SK-N-SH treated with all-trans-retinoic acid at 6 μM for 48 hours (cell line): Measurements from ENCODE around the gene NLE1.

Experiments used
- ATAC-seq: fragments of 200-7000 bp; cut with Tn5 transposase; 3 replicates; pipeline ENCODE4 v1.9.1; 2020; ENCODE audit warnings: mild to moderate bottlenecking, moderate library complexity
- CREB5 ChIP-seq: fragments of 250-450 bp; sonication (Bioruptor Pico); IDR thresholded peaks from 2 replicates; pipeline ENCODE4 v1.5.1; 2020; ENCODE audit warnings: low read depth, mild to moderate bottlenecking, moderate library complexity
- CSDC2 ChIP-seq: fragments of 250-450 bp; sonication (Bioruptor Pico); IDR thresholded peaks from 2 replicates; pipeline ENCODE4 v1.5.0; 2020; ENCODE audit warnings: mild to moderate bottlenecking, moderate library complexity
- CSRNP3 ChIP-seq: fragments of 250-450 bp; sonication (Bioruptor Pico); IDR thresholded peaks from 2 replicates; pipeline ENCODE4 v1.5.1; 2021; ENCODE audit warnings: mild to moderate bottlenecking, moderate library complexity
- ESRRG ChIP-seq: fragments of 250-450 bp; sonication (Bioruptor Pico); IDR thresholded peaks from 2 replicates; pipeline ENCODE4 v1.6.1; 2021; ENCODE audit warnings: mild to moderate bottlenecking
- GLIS3 ChIP-seq: fragments of 250-450 bp; sonication (Bioruptor Pico); IDR thresholded peaks from 2 replicates; pipeline ENCODE4 v1.5.0; 2020; ENCODE audit warnings: mild to moderate bottlenecking, moderate library complexity
- ISL1 ChIP-seq: fragments of 250-450 bp; sonication (Bioruptor Pico); IDR thresholded peaks from 2 replicates; pipeline ENCODE4 v2.1.2; 2022; ENCODE audit warnings: mild to moderate bottlenecking, moderate library complexity
- OSR1 ChIP-seq: fragments of 250-450 bp; sonication (Bioruptor Pico); IDR thresholded peaks from 2 replicates; pipeline ENCODE4 v1.8.0; 2022; ENCODE audit warnings: moderate library complexity, mild to moderate bottlenecking, inconsistent platforms
- PATZ1 ChIP-seq: fragments of 250-450 bp; sonication (Bioruptor Pico); IDR thresholded peaks from 2 replicates; pipeline ENCODE4 v1.8.0; 2020; ENCODE audit warnings: mild to moderate bottlenecking, moderate library complexity, borderline replicate concordance
- POU6F1 ChIP-seq: fragments of 250-450 bp; sonication (Bioruptor Pico); IDR thresholded peaks from 2 replicates; pipeline ENCODE4 v1.8.0; 2021; ENCODE audit warnings: low read depth, mild to moderate bottlenecking, moderate library complexity, borderline replicate concordance
- PPARA ChIP-seq: fragments of 250-450 bp; sonication (Bioruptor Pico); IDR thresholded peaks from 2 replicates; pipeline ENCODE4 v1.5.0; 2020; ENCODE audit warnings: mild to moderate bottlenecking, borderline replicate concordance
- SNAI2 ChIP-seq: fragments of 250-450 bp; sonication (Bioruptor Pico); IDR thresholded peaks from 2 replicates; pipeline ENCODE4 v1.5.0; 2020; ENCODE audit warnings: mild to moderate bottlenecking, moderate library complexity
- TCF4 ChIP-seq: fragments of 250-450 bp; sonication (Bioruptor Pico); IDR thresholded peaks from 2 replicates; pipeline ENCODE4 v1.8.0; 2021; ENCODE audit warnings: mild to moderate bottlenecking, moderate library complexity, borderline replicate concordance
- ZC3H10 ChIP-seq: fragments of 250-450 bp; sonication (Bioruptor Pico); IDR thresholded peaks from 2 replicates; pipeline ENCODE4 v1.5.1; 2021; ENCODE audit warnings: mild to moderate bottlenecking, moderate library complexity
- ZFP3 ChIP-seq: fragments of 250-450 bp; sonication (Bioruptor Pico); IDR thresholded peaks from 2 replicates; pipeline ENCODE4 v1.5.0; 2020; ENCODE audit warnings: mild to moderate bottlenecking, moderate library complexity
- ZFP30 ChIP-seq: fragments of 450-650 bp; formaldehyde crosslinking; IDR thresholded peaks from 2 replicates; pipeline ENCODE4 v1.5.0; 2022; ENCODE audit warnings: mild to moderate bottlenecking, moderate library complexity
- ZNF565 ChIP-seq: fragments of 450-650 bp; formaldehyde crosslinking; conservative IDR thresholded peaks from 2 replicates; pipeline ENCODE4 v1.5.0; 2020; ENCODE audit warnings: low read depth, mild to moderate bottlenecking, moderate library complexity
- ZNF70 ChIP-seq: fragments of 450-650 bp; formaldehyde crosslinking; IDR thresholded peaks from 2 replicates; pipeline ENCODE4 v1.5.0; 2020; ENCODE audit warnings: mild to moderate bottlenecking, moderate library complexity
- ZNF8 ChIP-seq: fragments of 450-650 bp; formaldehyde crosslinking; IDR thresholded peaks from 2 replicates; pipeline ENCODE4 v1.5.0; 2020; ENCODE audit warnings: mild to moderate bottlenecking, moderate library complexity

Gene NLE1

GRCh38 chr17:35083071-35083470 lies 59.0 kb downstream of the NLE1 start:
- peak; percentile 8; the same call in 2 of the 3 replicates for ATAC-seq
- no peak for TF ChIP-seq ZC3H10 (CRISPR knock-in tag)
- TF ChIP-seq GLIS3 (CRISPR knock-in tag) = no peak
- TF ChIP-seq OSR1 (CRISPR knock-in tag) = no peak
- TF ChIP-seq ESRRG (CRISPR knock-in tag) = no peak
- no peak for TF ChIP-seq CSRNP3 (CRISPR knock-in tag)

GRCh38 chr17:35082073-35082657 lies 59.9 kb downstream of the NLE1 start:
- peak; percentile 74 for ATAC-seq

GRCh38 chr17:35081638-35082037 lies 60.5 kb downstream of the NLE1 start:
- no peak for ATAC-seq
- no peak for TF ChIP-seq CSRNP3 (CRISPR knock-in tag)
- TF ChIP-seq ZC3H10 (CRISPR knock-in tag) = no peak
- TF ChIP-seq OSR1 (CRISPR knock-in tag) = no peak
- no peak for TF ChIP-seq ZNF70 (CRISPR knock-in tag)
- no peak for TF ChIP-seq ZFP3
- TF ChIP-seq ZFP30 = no peak
- TF ChIP-seq ESRRG (CRISPR knock-in tag) = no peak
- no peak for TF ChIP-seq PATZ1 (CRISPR knock-in tag)

More at GRCh38 chr17:35082073-35082657, 59.9 kb downstream of the NLE1 start:
- TF ChIP-seq CSDC2 (CRISPR knock-in tag) = no peak
- TF ChIP-seq ZNF565 = no peak
- TF ChIP-seq OSR1 (CRISPR knock-in tag) = no peak
- TF ChIP-seq POU6F1 (CRISPR knock-in tag) = no peak
- no peak for TF ChIP-seq ZC3H10 (CRISPR knock-in tag)
- no peak for TF ChIP-seq CREB5 (CRISPR knock-in tag)
- TF ChIP-seq ZNF8 = no peak
- TF ChIP-seq ISL1 (CRISPR knock-in tag) = peak; percentile 97
- no peak for TF ChIP-seq ZFP3
- TF ChIP-seq ZNF70 (CRISPR knock-in tag) = no peak
- TF ChIP-seq SNAI2 (CRISPR knock-in tag) = peak; percentile 83
- TF ChIP-seq TCF4 (CRISPR knock-in tag) = no peak
- TF ChIP-seq ESRRG (CRISPR knock-in tag) = no peak
- no peak for TF ChIP-seq PPARA (CRISPR knock-in tag)
- no peak for TF ChIP-seq GLIS3 (CRISPR knock-in tag)
- peak; percentile 30; the same call in 1 of the 2 replicates for TF ChIP-seq CSRNP3 (CRISPR knock-in tag)
- TF ChIP-seq PATZ1 (CRISPR knock-in tag) = no peak
